MCF 10A (cell line): ENCODE results near the gene CTAGE1. TPM values are rescaled to one million over a fixed set of nuclear protein-coding genes. Genes with fewer than 3 reads are reported as not detected.

ENCODE experiments used
- BruUV-seq: library from RNA; stranded (reverse); fragments of 400-500 nt; replicated peaks from 2 replicates; lab custom pipeline; 2021; lab: Mats Ljungman, UMichigan
- CTCF ChIA-PET: fragments of 300-600 bp; sonication (Branson Sonifier 250); formaldehyde crosslinking; extraction: SDS; loops from one replicate; lab custom pipeline; 2021; ENCODE audit warnings: antibody characterized with exemption, inconsistent platforms; lab: Yijun Ruan, JAX
- POLR2A ChIA-PET: fragments of 300-600, 350-650 bp; sonication (Branson Sonifier 250); formaldehyde crosslinking; extraction: SDS; loops from one replicate; lab custom pipeline; 2020; ENCODE audit warnings: antibody characterized with exemption, inconsistent platforms; lab: Yijun Ruan, JAX
- DNase-seq: peaks from one replicate; pipeline ENCODE4 v3.0.0-alpha.2; 2018; ENCODE audit not compliant: unreplicated experiment
- H3K27ac Mint-ChIP-seq: one replicate; pipeline ENCODE4 v1.8.0; 2022; ENCODE audit warnings: mild to moderate bottlenecking, low read depth, mixed read lengths; ENCODE audit not compliant: unreplicated experiment
- H3K27me3 Mint-ChIP-seq: one replicate; pipeline ENCODE4 v1.8.0; 2022; ENCODE audit warnings: mixed read lengths; ENCODE audit not compliant: insufficient read depth, unreplicated experiment
- H3K36me3 Mint-ChIP-seq: one replicate; pipeline ENCODE4 v1.8.0; 2022; ENCODE audit warnings: mild to moderate bottlenecking, moderate library complexity, mixed read lengths; ENCODE audit not compliant: insufficient read depth, unreplicated experiment
- H3K4me1 Mint-ChIP-seq: one replicate; pipeline ENCODE4 v1.8.0; 2022; ENCODE audit warnings: mixed read lengths; ENCODE audit not compliant: insufficient read depth, unreplicated experiment
- H3K4me3 Mint-ChIP-seq: one replicate; pipeline ENCODE4 v1.8.0; 2022; ENCODE audit warnings: mild to moderate bottlenecking, moderate library complexity, mixed read lengths; ENCODE audit not compliant: unreplicated experiment
- H3K9me3 Mint-ChIP-seq: one replicate; pipeline ENCODE4 v1.8.0; 2022; ENCODE audit warnings: mixed read lengths; ENCODE audit not compliant: unreplicated experiment
- CTCF ChIP-seq: fragments of 200-600 bp; IDR thresholded peaks from one replicate; pipeline ENCODE4 v1.8.0; 2022; ENCODE audit warnings: antibody characterized with exemption, mild to moderate bottlenecking; ENCODE audit not compliant: unreplicated experiment
- intact Hi-C: fragments of 100-400 bp; cut with micrococcal nuclease; formaldehyde crosslinking; loops from 2 replicates; pipeline ENCODE4 v1.14.1; 2022
- total RNA-seq: library from RNA; stranded (reverse); gene quantifications from 2 replicates; pipeline ENCODE4 v1.2.3, GENCODE V29; 2022

Gene CTAGE1
- total RNA-seq, 1 experiment from 2014 or later: not detected

GRCh38 chr18:22456116-22456480, 38.4 kb upstream of the CTAGE1 start:
- intact Hi-C loops: no loop called here
- TF ChIP-seq CTCF: no peak
- Mint-ChIP-seq H3K9me3 (no peaks in the 10 kb centered on the region), H3K4me1 (peaks cover 6% of the 10 kb centered on the region), H3K4me3 (no peak overlapping the region), H3K27ac (no peak overlapping the region), H3K27me3 (no peaks in the 10 kb centered on the region), H3K36me3 (no peaks in the 10 kb centered on the region)
- ChIA-PET POLR2A (no interaction called here), CTCF (no interaction called here)
- no TSS peak for BruUV-seq
- DNase-seq: no peak

GRCh38 chr18:22455425-22456115, 37.9 kb upstream of the CTAGE1 start:
- intact Hi-C loops: no loop called here
- Mint-ChIP-seq H3K9me3 (no peaks in the 10 kb centered on the region), H3K27ac (no peak overlapping the region), H3K4me3 (no peak overlapping the region), H3K4me1 (peaks cover 4% of the 10 kb centered on the region), H3K36me3 (no peaks in the 10 kb centered on the region), H3K27me3 (no peaks in the 10 kb centered on the region)
- BruUV-seq: no TSS peak
- DNase-seq: no peak
- CTCF ChIA-PET: no interaction called here
- POLR2A ChIA-PET: no interaction called here
- TF ChIP-seq CTCF: no peak

- H3K4me1 Mint-ChIP-seq: no peaks in the 10 kb centered on the region
- BruUV-seq: no TSS peak
- no peaks in the 10 kb centered on the region for H3K36me3 Mint-ChIP-seq
- POLR2A ChIA-PET: interaction anchor here (1.1 kb wide), 1 partner anchor 13 kb away, joined by 3 read pairs; no protein-coding TSS in a partner anchor
- H3K27me3 Mint-ChIP-seq: no peaks in the 10 kb centered on the region
- H3K4me3 Mint-ChIP-seq: no peak overlapping the region
- no peak overlapping the region for H3K27ac Mint-ChIP-seq
- peaks cover 9% of the 10 kb centered on the region for H3K9me3 Mint-ChIP-seq
- intact Hi-C loops: no loop called here
- CTCF ChIA-PET: interaction anchor here (1.0 kb wide), 1 partner anchor 12 kb away, joined by 3 read pairs; no protein-coding TSS in a partner anchor
- TF ChIP-seq CTCF: no peak
- DNase-seq: no peak
These were observed 35.6 kb upstream of the CTAGE1 start for GRCh38 chr18:22453315-22453714.

DNA sequence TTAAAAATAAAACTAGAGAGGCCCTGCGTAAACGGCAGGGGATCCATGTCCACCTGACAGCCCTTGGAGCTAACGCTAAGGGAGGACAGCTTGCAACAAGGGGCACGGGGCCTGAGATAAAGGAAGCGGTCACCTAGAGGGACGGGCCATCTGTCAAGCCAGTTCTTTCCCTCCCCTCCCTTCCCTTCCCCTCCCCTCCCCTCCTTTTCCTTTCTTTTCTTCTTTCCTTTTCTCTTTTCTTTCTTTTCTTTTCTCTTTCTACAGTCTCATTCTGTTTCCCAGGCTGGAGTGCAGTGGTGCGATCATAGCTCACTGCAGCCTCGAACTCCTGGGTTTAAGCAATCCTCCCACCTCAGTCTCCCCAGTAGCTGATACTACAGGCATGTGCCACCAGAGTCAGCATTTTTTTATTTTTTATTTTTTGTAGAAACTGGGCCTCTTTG, 34.5 kb upstream of the CTAGE1 start:
- Mint-ChIP-seq H3K36me3 (no peaks in the 10 kb centered on the region), H3K27ac (no peak overlapping the region), H3K4me1 (no peaks in the 10 kb centered on the region), H3K4me3 (no peak overlapping the region), H3K9me3 (peaks cover 9% of the 10 kb centered on the region), H3K27me3 (no peaks in the 10 kb centered on the region)
- ChIA-PET CTCF (interaction anchor here (0.6 kb wide), 1 partner anchor 16 kb away, joined by 3 read pairs; no protein-coding TSS in a partner anchor), POLR2A (interaction anchor here (0.6 kb wide), 1 partner anchor 851 kb away, joined by 3 read pairs; no protein-coding TSS in a partner anchor)
- no TSS peak for BruUV-seq
- DNase-seq: no peak
- intact Hi-C loops: no loop called here
- TF ChIP-seq CTCF: no peak
